GM19193 (cell line): ENCODE results near the gene MAPK8.

Source experiments
- POLR2A ChIP-seq: IDR thresholded peaks from 4 replicates; pipeline ENCODE4 v1.6.1; 2011; ENCODE audit not compliant: insufficient read depth, insufficient read length; ENCODE audit errors: extremely low read depth

MAPK8 gene

GRCh38 chr10:48410503-48410902 is 104.0 kb downstream of the MAPK8 start:
- no peak for TF ChIP-seq POLR2A

- no peak for TF ChIP-seq POLR2A
Measured at GRCh38 chr10:48411510-48411909, 105.0 kb downstream of the MAPK8 start.

GRCh38 chr10:48412081-48412480 is 105.6 kb downstream of the MAPK8 start:
- no peak for TF ChIP-seq POLR2A

GRCh38 chr10:48412933-48413332 is 106.5 kb downstream of the MAPK8 start:
- TF ChIP-seq POLR2A = no peak

GRCh38 chr10:48414160-48414559 is 107.7 kb downstream of the MAPK8 start:
- no peak for TF ChIP-seq POLR2A

GRCh38 chr10:48414778-48415177 is 108.3 kb downstream of the MAPK8 start:
- no peak for TF ChIP-seq POLR2A

GRCh38 chr10:48416584-48417232 is 110.2 kb downstream of the MAPK8 start:
- TF ChIP-seq POLR2A = no peak

- TF ChIP-seq POLR2A = no peak
Measured at GRCh38 chr10:48417374-48417773, 110.9 kb downstream of the MAPK8 start.

GRCh38 chr10:48418189-48418788 is 111.8 kb downstream of the MAPK8 start:
- no peak for TF ChIP-seq POLR2A

GRCh38 chr10:48419714-48420113 is 113.2 kb downstream of the MAPK8 start:
- TF ChIP-seq POLR2A = no peak

- TF ChIP-seq POLR2A = no peak
Measured at GRCh38 chr10:48423884-48424283, 117.4 kb downstream of the MAPK8 start.

- TF ChIP-seq POLR2A = no peak
Measured at GRCh38 chr10:48428896-48429295, 122.4 kb downstream of the MAPK8 start.

GRCh38 chr10:48429309-48429708 is 122.8 kb downstream of the MAPK8 start:
- TF ChIP-seq POLR2A = no peak

GRCh38 chr10:48430402-48430993 is 124.0 kb downstream of the MAPK8 start:
- no peak for TF ChIP-seq POLR2A

GRCh38 chr10:48431871-48432270 is 125.4 kb downstream of the MAPK8 start:
- no peak for TF ChIP-seq POLR2A

- TF ChIP-seq POLR2A = no peak
Measured at GRCh38 chr10:48437546-48437945, 131.1 kb downstream of the MAPK8 start.
